ENCODE measurements around the gene KLK2. TPM values are rescaled to one million over a fixed set of nuclear protein-coding genes. Genes with fewer than 3 reads are reported as not detected.

Gene KLK2
- total RNA-seq, 1 experiment from 2014 or later, result not detected

GRCh38 chr19:50874211-50874610 is 972 bp downstream of the KLK2 start:
- no TSS peak for BruUV-seq (replicated peaks)
- Histone ChIP-seq H3K27ac (ENCODE audit: low read length) (no peak overlapping the region), H3K36me3 (ENCODE audit: control insufficient read depth, insufficient read depth, low read length) (no peaks in the 10 kb centered on the region), H3K9me3 (ENCODE audit: control insufficient read depth, insufficient read depth, low read depth, low read length) (no peaks in the 10 kb centered on the region), H3K4me3 (ENCODE audit: low read depth in 2 of 2, low read length in 2 of 2) (no peak overlapping the region), H3K27me3 (ENCODE audit: control insufficient read depth, insufficient read depth, low read length) (peaks cover 3% of the 10 kb centered on the region; the same call in 1 of the 2 replicates), H3K4me1 (ENCODE audit: control insufficient read depth, insufficient read depth, low read length) (no peaks in the 10 kb centered on the region)
- in situ Hi-C loops (cut with HindIII; ENCODE audit: low pct_unique_long_range_greater_than_20kb, low sequenced_read_pairs) (no loop called here), intact Hi-C loops (cut with micrococcal nuclease; ENCODE audit: unreplicated experiment) (no loop called here)
- ChIA-PET POLR2A (no interaction called here), CTCF (no interaction called here)
- DNase-seq (ENCODE audit: low read depth, low spot score) (no peak), ATAC-seq (no peak)
- TF ChIP-seq CTCF (IDR thresholded peaks at IDR 0.05) (no peak), TCF7L2 (IDR thresholded peaks at IDR 0.05; ENCODE audit: low read depth, low read length) (no peak), REST (IDR thresholded peaks at IDR 0.05; ENCODE audit: insufficient read depth in 1 of 2, low read depth in 2 of 2, low read length in 1 of 2) (no peak), POLR2AphosphoS5 (IDR thresholded peaks at IDR 0.05; ENCODE audit: low read depth, low read length) (no peak), SIN3A (IDR thresholded peaks at IDR 0.05; ENCODE audit: borderline replicate concordance, insufficient read depth, low read depth, low read length) (no peak)

- DNase-seq (ENCODE audit: low read depth, low spot score) (no peak), ATAC-seq (no peak)
- TF ChIP-seq CTCF (IDR thresholded peaks at IDR 0.05), result no peak
- no peak for TF ChIP-seq POLR2AphosphoS5 (IDR thresholded peaks at IDR 0.05; ENCODE audit: low read depth, low read length)
- TF ChIP-seq SIN3A (IDR thresholded peaks at IDR 0.05; ENCODE audit: borderline replicate concordance, insufficient read depth, low read depth, low read length), result no peak
- no peak for TF ChIP-seq REST (IDR thresholded peaks at IDR 0.05; ENCODE audit: insufficient read depth in 1 of 2, low read depth in 2 of 2, low read length in 1 of 2)
- TF ChIP-seq TCF7L2 (IDR thresholded peaks at IDR 0.05; ENCODE audit: low read depth, low read length), result no peak
- no TSS peak for BruUV-seq (replicated peaks)
- Histone ChIP-seq H3K36me3 (ENCODE audit: control insufficient read depth, insufficient read depth, low read length) (no peaks in the 10 kb centered on the region), H3K27ac (ENCODE audit: low read length) (no peak overlapping the region), H3K4me1 (ENCODE audit: control insufficient read depth, insufficient read depth, low read length) (no peaks in the 10 kb centered on the region), H3K4me3 (ENCODE audit: low read depth in 2 of 2, low read length in 2 of 2) (no peak overlapping the region), H3K27me3 (ENCODE audit: control insufficient read depth, insufficient read depth, low read length) (peaks cover 5% of the 10 kb centered on the region; the same call in 1 of the 2 replicates), H3K9me3 (ENCODE audit: control insufficient read depth, insufficient read depth, low read depth, low read length) (no peaks in the 10 kb centered on the region)
- ChIA-PET POLR2A (no interaction called here), CTCF (no interaction called here)
- intact Hi-C loops (cut with micrococcal nuclease; ENCODE audit: unreplicated experiment), result no loop called here
- in situ Hi-C loops (cut with HindIII; ENCODE audit: low pct_unique_long_range_greater_than_20kb, low sequenced_read_pairs), result no loop called here
These were observed 2.7 kb downstream of the KLK2 start for GRCh38 chr19:50875795-50876422.

Measured in Panc1 (cell line).